Stimulated activated CD8-positive, alpha-beta memory T cell treated with anti-CD3 and anti-CD28 coated beads, Interleukin-15, amount 100 ng/mL, for 1 hour (primary cell): ENCODE data around the gene WNT7A.

Source experiments
- DNase-seq: peaks from one replicate; pipeline ENCODE4 v3.0.0-alpha.2; 2020; ENCODE audit warnings: low read depth

WNT7A gene

DNA sequence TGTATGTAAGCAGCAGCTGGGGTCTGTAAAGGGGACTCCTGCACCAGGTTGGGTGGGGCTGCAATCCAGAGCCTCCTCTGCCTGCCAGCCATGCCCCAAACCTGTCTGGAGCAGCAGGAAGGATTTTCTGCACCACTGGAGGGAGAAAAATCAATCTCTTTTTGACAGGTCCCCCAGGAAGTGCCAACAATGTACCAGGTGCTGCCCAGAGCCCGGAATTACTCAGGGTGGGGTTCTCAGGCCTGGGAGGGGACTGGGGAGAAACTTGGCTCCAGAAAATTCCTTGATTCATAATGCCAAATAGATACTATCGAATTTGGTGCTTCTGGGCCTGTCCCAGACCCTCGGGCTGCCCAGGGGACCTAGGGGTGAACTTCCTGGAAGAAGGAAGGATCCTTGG lies 52.6 kb downstream of the WNT7A start:
- no peak for DNase-seq

GRCh38 chr3:13826672-13827071 lies 53.2 kb downstream of the WNT7A start:
- no peak for DNase-seq

DNA sequence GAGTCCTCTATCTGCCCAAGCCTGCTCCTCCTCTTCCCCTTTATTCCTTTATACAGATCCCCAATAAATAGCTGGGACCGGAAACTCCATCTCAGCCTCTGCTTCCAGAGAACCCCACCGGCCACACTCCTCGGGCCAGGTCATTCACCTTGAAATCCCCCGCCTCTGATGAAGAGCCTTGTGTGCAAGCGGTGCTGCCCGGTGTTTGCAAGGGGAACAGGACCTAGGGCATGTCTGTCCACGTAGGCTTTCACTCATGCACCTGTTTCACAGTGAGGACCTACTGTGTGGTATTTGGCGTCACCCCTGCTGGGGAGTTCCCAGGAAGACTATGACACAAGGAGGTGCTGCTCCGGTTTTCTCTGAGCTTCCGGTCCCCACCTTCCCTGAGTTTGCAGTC lies 54.0 kb downstream of the WNT7A start:
- no peak for DNase-seq

- DNase-seq = no peak
Measured at GRCh38 chr3:13825311-13825579, 54.6 kb downstream of the WNT7A start.

DNA sequence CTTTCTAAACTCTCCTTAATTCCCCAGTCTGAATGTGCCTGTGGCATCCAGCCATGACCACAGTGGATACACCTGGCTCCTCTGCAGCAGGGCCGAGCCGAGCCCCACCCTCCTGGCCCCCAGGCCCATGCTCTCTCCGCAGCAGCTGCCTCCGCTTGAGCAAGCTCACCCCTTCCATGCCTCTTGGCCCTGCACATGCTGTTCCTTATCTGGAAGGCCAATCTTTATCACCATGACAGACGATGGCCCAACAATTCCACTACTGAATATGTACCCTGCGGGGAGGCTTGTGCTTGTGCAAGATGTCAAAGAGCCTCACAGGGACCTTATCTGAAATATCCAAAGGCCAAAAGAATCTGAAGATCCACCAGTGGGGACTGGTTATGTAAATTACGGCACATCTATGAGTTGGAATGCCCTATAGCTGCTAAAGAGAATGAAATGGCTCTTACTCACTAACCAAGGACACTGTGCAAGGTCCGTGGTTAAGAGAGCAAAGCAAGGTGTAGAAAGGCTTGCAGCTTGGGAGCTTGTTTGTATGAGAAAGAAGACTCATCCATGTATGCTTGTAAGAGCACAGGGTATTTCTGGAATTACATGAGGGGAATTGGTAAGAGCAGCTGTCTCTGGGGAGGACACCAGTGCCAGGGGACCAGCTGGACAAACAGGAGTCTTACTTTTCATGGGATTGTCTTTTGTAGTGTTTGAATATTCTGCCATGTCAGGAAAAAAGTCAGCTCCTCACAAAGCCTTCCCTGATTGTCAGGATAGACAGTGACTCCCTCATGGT lies 55.2 kb downstream of the WNT7A start:
- no peak for DNase-seq

- DNase-seq = no peak
Measured at GRCh38 chr3:13823692-13824091, 56.2 kb downstream of the WNT7A start.

DNA sequence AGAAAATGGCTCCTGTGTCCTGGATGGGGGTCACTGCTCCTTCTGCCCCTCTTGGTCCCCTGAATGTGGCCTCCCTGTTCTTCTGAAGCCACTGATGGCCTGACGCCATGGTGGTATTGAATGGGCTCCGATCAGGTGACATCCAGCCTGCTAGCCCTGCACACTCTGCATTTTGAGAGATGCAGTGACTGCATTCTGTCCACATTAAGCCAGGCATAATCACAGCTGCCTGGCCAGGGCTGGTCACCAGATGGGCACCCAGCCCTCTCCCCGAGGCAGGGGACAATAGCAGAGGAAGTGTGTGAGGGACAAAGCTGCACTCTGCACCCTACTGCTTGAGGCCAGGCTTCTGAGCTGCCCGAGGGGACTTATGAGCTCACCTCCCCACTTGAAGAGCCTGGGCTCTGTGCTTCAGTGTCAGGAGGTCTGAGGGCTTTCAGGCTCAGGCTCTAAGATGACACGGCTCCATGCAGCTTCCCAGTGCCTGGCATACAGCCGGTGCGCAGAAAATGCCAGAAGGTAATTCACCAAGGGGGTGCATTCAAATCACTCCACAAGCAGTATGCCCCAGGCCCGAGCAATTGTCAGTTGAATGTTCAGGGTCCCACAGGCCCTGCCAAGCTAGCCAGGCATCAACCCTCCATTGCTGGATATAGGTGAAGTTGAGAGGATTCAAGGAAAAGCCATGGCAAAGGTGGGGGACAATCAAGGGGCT lies 56.8 kb downstream of the WNT7A start:
- DNase-seq = no peak

DNA sequence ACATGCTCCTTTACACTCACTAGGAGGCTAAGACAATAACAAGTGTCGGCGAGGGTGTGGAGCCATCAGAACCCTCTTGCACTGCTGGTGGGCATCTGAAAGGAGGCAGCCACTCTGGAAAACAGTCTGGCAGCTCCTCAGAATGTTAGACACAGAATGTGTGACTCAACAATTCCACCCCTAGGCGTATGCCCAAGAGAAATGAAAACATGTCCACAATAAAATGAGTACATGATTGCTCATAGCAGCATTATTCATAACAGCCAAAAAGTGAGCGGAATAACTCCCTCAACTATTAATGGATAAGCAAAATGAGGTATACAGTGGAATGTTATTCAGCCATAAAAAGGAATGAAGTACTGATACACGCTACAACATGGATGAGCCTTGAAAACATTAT lies 57.8 kb downstream of the WNT7A start:
- no peak for DNase-seq

- DNase-seq = no peak
Measured at GRCh38 chr3:13821126-13821525, 58.7 kb downstream of the WNT7A start.

- no peak for DNase-seq
Measured at GRCh38 chr3:13818919-13819318, 61.0 kb downstream of the WNT7A start.

- DNase-seq = no peak
Measured at GRCh38 chr3:13815088-13815683, 64.7 kb downstream of the WNT7A start.

DNA sequence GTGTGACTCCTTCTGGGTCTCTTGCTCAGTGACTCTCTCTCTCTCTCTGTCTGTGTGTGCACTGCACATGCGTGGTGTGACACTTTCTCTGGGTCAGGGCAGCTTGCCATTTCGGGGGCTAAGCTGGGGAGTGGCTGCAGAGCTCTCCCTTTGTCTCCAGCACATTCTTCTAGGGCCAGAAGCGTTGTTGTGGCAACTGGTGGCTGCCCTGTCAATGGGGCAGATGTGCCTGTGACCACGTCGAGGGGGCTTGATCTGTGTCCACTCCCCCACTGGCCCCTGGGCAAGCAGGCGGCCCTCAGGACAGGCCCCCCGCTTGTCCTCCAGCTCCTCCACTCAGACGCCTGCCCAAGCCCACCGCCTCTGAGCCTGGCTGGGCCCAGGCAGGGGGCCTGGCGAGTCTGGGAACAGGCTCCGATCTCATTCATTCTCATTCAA lies 67.8 kb downstream of the WNT7A start:
- no peak for DNase-seq

DNA sequence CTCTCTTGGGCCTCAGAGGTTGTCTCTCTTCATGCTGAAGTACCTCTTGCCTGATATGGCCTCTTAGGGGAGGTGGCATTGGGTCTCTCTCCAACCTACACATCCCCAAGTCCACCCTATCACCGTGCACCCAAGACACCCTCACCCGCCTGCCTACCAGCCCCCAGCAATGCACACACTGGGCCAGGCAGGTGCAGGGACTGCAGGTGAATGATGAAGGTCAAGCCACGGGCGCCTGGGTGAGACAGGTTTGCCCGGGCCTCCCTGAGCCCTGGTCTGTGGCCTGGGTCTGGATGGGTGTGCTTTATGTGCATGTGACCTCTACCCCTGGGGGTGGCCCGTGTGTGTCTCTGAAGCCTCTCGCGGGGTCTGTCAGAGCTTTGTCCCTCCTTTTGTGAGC lies 68.3 kb downstream of the WNT7A start:
- no peak for DNase-seq

GRCh38 chr3:13808550-13808949 lies 71.3 kb downstream of the WNT7A start:
- no peak for DNase-seq

- no peak for DNase-seq
Measured at GRCh38 chr3:13801361-13802204, 78.3 kb downstream of the WNT7A start.

GRCh38 chr3:13800064-13800463 lies 79.8 kb downstream of the WNT7A start:
- DNase-seq = no peak

DNA sequence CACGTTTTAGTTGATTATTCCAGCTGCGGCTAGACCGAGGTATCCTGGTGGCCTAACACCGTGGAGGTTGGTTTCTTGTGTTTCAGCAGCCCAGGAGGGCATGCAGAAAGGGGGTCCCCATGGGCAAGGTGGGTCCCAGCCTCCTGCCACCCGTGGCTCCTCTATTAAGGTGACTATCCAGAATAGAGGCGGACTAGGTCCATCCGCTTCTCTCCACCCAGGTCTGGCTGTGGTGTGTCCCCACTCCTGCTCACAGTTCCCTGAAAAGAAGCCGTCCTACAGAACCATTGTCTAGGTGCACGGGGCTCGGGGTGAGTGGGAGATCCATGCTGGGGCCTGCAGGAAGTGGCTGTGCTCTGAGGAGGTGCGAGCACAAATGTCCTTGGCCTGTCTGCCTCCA lies 81.5 kb downstream of the WNT7A start:
- DNase-seq = no peak

- DNase-seq = no peak
Measured at GRCh38 chr3:13796701-13797460, 83.0 kb downstream of the WNT7A start.

- DNase-seq = no peak
Measured at GRCh38 chr3:13795816-13796215, 84.1 kb downstream of the WNT7A start.

GRCh38 chr3:13794322-13794721 lies 85.5 kb downstream of the WNT7A start:
- no peak for DNase-seq

DNA sequence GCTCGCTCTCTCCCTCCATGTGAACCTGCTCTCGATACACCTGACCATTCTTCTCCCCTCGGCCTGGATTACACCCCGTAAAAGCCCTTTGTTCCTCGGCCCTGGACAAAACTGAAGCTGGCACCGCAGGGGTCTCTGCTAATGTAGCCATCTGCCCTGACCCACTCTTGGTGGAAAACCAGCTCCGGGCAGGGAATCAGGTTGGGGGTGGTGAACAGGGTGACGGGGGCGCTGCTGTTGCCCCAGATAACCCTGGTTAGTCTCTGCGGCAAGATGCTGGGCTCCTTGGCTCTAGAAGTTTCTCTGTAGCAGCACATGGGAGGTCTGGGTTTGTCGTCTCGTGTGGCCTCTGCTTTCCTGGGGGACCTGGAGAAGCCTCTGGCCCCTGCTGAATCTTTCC lies 86.4 kb downstream of the WNT7A start:
- DNase-seq = no peak
